ENCODE data around the gene PLK4. TPM values are rescaled to one million over a fixed set of nuclear protein-coding genes. Genes with fewer than 3 reads are reported as not detected.

PLK4 gene
- total RNA-seq (2021; ENCODE audit: unreplicated experiment) (21.4 TPM), Bru-seq, nascent RNA (percentile 90 among the genes with signal in this experiment), BruChase-seq, experiment 1, labeled RNA remaining after a 2-hour chase (percentile 92 among the genes with signal in this experiment), BruChase-seq, experiment 2, labeled RNA remaining after a 6-hour chase (percentile 79 among the genes with signal in this experiment)
- 7.8 TPM for polyA plus RNA-seq (2012; ENCODE audit: insufficient read length)
- long read RNA-seq, transcript PLK4-201 (16 exons, 3,841 nt), result major isoform, 18 of 44 reads
- long read RNA-seq, partial matches to known transcripts, result 11 of 44 reads
- long read RNA-seq, other reads (novel, unspliced or antisense), result 15 of 44 reads

DNA sequence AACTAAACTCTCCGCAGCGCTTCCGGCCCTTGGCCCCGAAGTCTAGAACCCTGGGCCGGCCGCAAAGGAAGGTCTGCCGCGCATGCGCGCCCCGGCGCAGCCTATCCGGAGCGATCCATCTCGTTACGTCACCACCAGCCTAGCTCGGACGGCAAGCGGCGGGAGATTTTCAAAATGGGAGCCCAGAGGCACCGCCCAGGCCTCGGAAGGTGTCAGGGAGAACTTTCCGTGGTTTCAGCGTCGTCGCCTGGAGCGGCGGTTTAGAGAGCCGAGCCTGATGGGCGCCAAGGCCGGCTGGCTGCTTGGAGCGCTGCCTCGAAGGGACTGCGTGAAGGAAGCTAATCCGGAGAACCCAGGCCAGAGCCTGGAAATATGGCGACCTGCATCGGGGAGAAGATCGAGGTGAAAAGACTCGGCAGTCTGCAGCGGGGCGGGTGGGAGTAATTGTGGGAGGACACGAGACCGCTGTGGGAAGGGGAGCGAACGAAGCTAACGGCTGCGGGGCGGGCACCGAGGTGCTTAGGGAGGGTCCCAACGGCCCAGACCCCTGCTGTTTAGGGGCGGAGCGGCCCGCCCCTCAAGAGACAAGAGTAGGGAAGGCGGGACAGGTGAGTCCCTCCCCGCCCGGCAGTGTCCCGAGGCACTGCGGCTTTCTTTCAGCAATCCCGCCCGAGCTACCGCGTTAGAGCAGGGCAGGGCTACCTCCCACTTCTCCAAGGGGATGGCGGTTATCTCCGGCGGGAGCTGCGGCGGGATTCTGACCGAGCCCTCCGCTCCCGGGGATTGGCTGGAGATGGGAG is at the start of gene PLK4:
PLK4 (plus strand) TSS at position 131 of the 800 bp plus-strand sequence; CDS start at position 373, 242 bp downstream.
- BruUV-seq (replicated peaks), result no TSS peak
- ChIA-PET POLR2A (interaction anchor here (0.5 to 0.8 kb wide), 6 partner anchors 8 to 178 kb away, joined by 3 to 20 read pairs (median 5); partner anchors contain the start of genes ABHD18, HSPA4L and MFSD8), CTCF (no interaction called here)
- Histone ChIP-seq H3K9me3 (ENCODE audit: control insufficient read depth, insufficient read depth, low read depth, low read length) (no peaks in the 10 kb centered on the region), H3K27ac (ENCODE audit: low read length) (peak within 1 kb of the TSS; percentile 96), H3K27me3 (ENCODE audit: control insufficient read depth, insufficient read depth, low read length) (no peaks in the 10 kb centered on the region), H3K4me1 (ENCODE audit: control insufficient read depth, insufficient read depth, low read length) (no peaks in the 10 kb centered on the region; the same call in 1 of the 2 replicates), H3K36me3 (ENCODE audit: control insufficient read depth, insufficient read depth, low read length) (peaks cover 10% of the 10 kb centered on the region), H3K4me3 (ENCODE audit: low read depth in 2 of 2, low read length in 2 of 2) (peak within 1 kb of the TSS; percentile 83 to 84)
- intact Hi-C loops (cut with micrococcal nuclease; ENCODE audit: unreplicated experiment), result no loop called here
- TF ChIP-seq, protein P1, sequence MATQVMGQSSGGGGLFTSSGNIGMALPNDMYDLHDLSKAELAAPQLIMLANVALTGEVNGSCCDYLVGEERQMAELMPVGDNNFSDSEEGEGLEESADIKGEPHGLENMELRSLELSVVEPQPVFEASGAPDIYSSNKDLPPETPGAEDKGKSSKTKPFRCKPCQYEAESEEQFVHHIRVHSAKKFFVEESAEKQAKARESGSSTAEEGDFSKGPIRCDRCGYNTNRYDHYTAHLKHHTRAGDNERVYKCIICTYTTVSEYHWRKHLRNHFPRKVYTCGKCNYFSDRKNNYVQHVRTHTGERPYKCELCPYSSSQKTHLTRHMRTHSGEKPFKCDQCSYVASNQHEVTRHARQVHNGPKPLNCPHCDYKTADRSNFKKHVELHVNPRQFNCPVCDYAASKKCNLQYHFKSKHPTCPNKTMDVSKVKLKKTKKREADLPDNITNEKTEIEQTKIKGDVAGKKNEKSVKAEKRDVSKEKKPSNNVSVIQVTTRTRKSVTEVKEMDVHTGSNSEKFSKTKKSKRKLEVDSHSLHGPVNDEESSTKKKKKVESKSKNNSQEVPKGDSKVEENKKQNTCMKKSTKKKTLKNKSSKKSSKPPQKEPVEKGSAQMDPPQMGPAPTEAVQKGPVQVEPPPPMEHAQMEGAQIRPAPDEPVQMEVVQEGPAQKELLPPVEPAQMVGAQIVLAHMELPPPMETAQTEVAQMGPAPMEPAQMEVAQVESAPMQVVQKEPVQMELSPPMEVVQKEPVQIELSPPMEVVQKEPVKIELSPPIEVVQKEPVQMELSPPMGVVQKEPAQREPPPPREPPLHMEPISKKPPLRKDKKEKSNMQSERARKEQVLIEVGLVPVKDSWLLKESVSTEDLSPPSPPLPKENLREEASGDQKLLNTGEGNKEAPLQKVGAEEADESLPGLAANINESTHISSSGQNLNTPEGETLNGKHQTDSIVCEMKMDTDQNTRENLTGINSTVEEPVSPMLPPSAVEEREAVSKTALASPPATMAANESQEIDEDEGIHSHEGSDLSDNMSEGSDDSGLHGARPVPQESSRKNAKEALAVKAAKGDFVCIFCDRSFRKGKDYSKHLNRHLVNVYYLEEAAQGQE (IDR thresholded peaks at IDR 0.05; ENCODE audit: insufficient read depth in 1 of 2, low read depth in 2 of 2, low read length in 1 of 2), result no peak
- TF ChIP-seq POLR2AphosphoS5 (IDR thresholded peaks at IDR 0.05; ENCODE audit: low read depth, low read length) (peak; percentile 55; the same call in 1 of the 2 replicates), SIN3A (IDR thresholded peaks at IDR 0.05; ENCODE audit: borderline replicate concordance, insufficient read depth, low read depth, low read length) (peak; percentile 77), TCF7L2 (IDR thresholded peaks at IDR 0.05; ENCODE audit: low read depth, low read length) (no peak)
- TF ChIP-seq, protein P2, sequence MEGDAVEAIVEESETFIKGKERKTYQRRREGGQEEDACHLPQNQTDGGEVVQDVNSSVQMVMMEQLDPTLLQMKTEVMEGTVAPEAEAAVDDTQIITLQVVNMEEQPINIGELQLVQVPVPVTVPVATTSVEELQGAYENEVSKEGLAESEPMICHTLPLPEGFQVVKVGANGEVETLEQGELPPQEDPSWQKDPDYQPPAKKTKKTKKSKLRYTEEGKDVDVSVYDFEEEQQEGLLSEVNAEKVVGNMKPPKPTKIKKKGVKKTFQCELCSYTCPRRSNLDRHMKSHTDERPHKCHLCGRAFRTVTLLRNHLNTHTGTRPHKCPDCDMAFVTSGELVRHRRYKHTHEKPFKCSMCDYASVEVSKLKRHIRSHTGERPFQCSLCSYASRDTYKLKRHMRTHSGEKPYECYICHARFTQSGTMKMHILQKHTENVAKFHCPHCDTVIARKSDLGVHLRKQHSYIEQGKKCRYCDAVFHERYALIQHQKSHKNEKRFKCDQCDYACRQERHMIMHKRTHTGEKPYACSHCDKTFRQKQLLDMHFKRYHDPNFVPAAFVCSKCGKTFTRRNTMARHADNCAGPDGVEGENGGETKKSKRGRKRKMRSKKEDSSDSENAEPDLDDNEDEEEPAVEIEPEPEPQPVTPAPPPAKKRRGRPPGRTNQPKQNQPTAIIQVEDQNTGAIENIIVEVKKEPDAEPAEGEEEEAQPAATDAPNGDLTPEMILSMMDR (IDR thresholded peaks at IDR 0.05), result no peak
- in situ Hi-C loops (cut with HindIII; ENCODE audit: low pct_unique_long_range_greater_than_20kb, low sequenced_read_pairs), result no loop called here
- DNase-seq (ENCODE audit: low read depth, low spot score), result peak; percentile 75
- ATAC-seq, result peak; percentile 95

DNA sequence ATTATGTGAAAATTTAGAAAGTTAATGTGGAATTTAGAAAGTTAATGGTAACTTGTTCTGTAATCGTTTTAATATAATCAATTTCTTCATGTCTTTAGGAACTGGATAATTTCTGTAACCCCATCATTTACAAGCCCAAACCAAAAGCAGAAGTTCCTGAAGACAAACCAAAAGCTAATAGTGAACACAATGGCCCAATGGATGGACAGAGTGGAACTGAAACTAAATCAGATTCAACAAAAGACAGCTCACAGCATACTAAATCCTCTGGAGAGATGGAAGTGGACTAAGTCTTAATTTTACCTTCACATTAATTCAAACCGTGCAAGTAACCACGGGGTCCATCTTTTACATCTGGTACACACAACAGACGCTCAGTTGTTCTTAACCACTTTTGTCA is 48.1 kb upstream of the PLK4 start:
- no TSS peak for BruUV-seq (replicated peaks)
- no peak overlapping the region for H3K27ac ChIP-seq (ENCODE audit: low read length)
- DNase-seq (ENCODE audit: low read depth, low spot score), result no peak
- H3K27me3 ChIP-seq (ENCODE audit: control insufficient read depth, insufficient read depth, low read length), result no peaks in the 10 kb centered on the region
- no peak for ATAC-seq
- ChIA-PET CTCF (no interaction called here), POLR2A (no interaction called here)
- H3K9me3 ChIP-seq (ENCODE audit: control insufficient read depth, insufficient read depth, low read depth, low read length), result no peaks in the 10 kb centered on the region
- intact Hi-C loops (cut with micrococcal nuclease; ENCODE audit: unreplicated experiment), result no loop called here
- in situ Hi-C loops (cut with HindIII; ENCODE audit: low pct_unique_long_range_greater_than_20kb, low sequenced_read_pairs), result no loop called here
- TF ChIP-seq, protein P2 (IDR thresholded peaks at IDR 0.05), result no peak
- TF ChIP-seq SIN3A (IDR thresholded peaks at IDR 0.05; ENCODE audit: borderline replicate concordance, insufficient read depth, low read depth, low read length) (no peak), TCF7L2 (IDR thresholded peaks at IDR 0.05; ENCODE audit: low read depth, low read length) (no peak), POLR2AphosphoS5 (IDR thresholded peaks at IDR 0.05; ENCODE audit: low read depth, low read length) (no peak)
- TF ChIP-seq, protein P1 (IDR thresholded peaks at IDR 0.05; ENCODE audit: insufficient read depth in 1 of 2, low read depth in 2 of 2, low read length in 1 of 2), result no peak
- H3K36me3 ChIP-seq (ENCODE audit: control insufficient read depth, insufficient read depth, low read length), result peaks cover 7% of the 10 kb centered on the region; the same call in 1 of the 2 replicates
- H3K4me3 ChIP-seq (ENCODE audit: low read depth in 2 of 2, low read length in 2 of 2), result no peak overlapping the region
- H3K4me1 ChIP-seq (ENCODE audit: control insufficient read depth, insufficient read depth, low read length), result no peaks in the 10 kb centered on the region
